ENCODE data around the gene FNDC5. TPM values are rescaled to one million over a fixed set of nuclear protein-coding genes. Genes with fewer than 3 reads are reported as not detected.

FNDC5 gene
- total and polyA plus RNA-seq, 2 of the 13 experiments (the other 11 are each of a cell fraction or from before 2014, with no cell fraction given) = 1.4 to 3.1 TPM

DNA sequence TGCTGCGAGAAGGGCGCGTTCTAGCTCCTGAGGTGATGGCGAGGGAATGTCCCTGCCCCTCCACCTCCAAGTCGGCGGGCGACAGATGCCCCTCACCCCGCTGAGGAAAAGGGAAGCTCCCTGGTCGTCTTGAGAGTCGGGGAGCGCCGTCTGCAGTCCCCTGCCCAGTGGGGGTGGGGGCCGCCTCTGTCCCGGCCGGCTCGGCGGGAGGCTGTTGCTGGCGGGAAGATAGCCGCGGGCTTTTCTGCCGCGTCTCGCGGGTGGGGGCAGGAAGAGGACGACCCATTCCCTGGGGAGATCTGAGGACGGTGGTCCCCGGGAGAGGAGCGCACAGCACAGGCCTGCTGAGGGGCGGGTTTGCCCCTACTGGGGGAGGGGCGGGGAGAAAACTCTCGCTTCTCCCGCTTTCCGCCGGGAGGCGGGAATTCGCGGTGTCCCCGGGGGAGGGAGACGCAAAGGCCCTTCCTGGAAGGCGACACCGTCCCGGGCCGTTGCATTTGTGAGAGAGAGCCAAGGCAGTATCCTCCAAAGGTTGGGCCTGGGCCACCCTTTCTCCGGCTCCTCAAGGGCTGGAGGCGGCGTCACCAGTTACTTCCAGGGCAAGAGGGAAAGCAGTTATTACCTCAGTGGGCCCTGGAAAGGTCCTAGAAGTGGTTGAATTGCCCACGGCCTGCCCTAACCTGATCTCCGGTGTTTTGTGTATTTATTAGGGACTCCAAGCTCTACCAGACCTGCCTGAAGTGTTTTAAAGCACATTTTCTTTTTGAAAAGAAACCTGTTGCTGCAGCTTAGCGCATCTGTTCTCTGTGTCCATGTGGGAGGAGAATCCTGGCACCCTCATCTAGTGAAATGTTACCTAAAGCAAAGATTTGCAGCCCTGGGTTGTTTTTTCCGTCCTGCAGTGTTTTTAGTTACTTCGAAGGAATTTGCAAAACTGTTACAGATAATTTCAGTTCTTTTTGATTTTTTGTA, 52.6 kb downstream of the FNDC5 start (continued):
- TF ChIP-seq, protein P1, sequence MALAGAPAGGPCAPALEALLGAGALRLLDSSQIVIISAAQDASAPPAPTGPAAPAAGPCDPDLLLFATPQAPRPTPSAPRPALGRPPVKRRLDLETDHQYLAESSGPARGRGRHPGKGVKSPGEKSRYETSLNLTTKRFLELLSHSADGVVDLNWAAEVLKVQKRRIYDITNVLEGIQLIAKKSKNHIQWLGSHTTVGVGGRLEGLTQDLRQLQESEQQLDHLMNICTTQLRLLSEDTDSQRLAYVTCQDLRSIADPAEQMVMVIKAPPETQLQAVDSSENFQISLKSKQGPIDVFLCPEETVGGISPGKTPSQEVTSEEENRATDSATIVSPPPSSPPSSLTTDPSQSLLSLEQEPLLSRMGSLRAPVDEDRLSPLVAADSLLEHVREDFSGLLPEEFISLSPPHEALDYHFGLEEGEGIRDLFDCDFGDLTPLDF (CRISPR knock-in tag; IDR thresholded peaks at IDR 0.05) = peak; percentile 84
- TF ChIP-seq, protein P2, sequence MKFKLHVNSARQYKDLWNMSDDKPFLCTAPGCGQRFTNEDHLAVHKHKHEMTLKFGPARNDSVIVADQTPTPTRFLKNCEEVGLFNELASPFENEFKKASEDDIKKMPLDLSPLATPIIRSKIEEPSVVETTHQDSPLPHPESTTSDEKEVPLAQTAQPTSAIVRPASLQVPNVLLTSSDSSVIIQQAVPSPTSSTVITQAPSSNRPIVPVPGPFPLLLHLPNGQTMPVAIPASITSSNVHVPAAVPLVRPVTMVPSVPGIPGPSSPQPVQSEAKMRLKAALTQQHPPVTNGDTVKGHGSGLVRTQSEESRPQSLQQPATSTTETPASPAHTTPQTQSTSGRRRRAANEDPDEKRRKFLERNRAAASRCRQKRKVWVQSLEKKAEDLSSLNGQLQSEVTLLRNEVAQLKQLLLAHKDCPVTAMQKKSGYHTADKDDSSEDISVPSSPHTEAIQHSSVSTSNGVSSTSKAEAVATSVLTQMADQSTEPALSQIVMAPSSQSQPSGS (CRISPR knock-in tag; IDR thresholded peaks at IDR 0.05) = no peak
- no peak for TF ChIP-seq SNRNP70 (IDR thresholded peaks at IDR 0.05; ENCODE audit: low read depth, low read length)
- peak; percentile 74; the same call in 1 of the 2 replicates for TF ChIP-seq ZSCAN25 (CRISPR knock-in tag; IDR thresholded peaks at IDR 0.05)
- no peak; the same call in 1 of the 2 replicates for TF ChIP-seq ZNF232 (CRISPR knock-in tag; IDR thresholded peaks at IDR 0.05; ENCODE audit: borderline replicate concordance)
- TF ChIP-seq ZNF558 (CRISPR knock-in tag; IDR thresholded peaks at IDR 0.05; ENCODE audit: borderline replicate concordance) = no peak
- no peak for TF ChIP-seq PHB2 (IDR thresholded peaks at IDR 0.05; ENCODE audit: partially characterized antibody)
- no peak for TF ChIP-seq ZNF569 (CRISPR knock-in tag; IDR thresholded peaks at IDR 0.05; ENCODE audit: borderline replicate concordance)
- TF ChIP-seq TOPORS (CRISPR knock-in tag; IDR thresholded peaks at IDR 0.05) = no peak; the same call in 1 of the 2 replicates
- no peak for TF ChIP-seq ZNF549 (CRISPR knock-in tag; IDR thresholded peaks at IDR 0.05)
- TF ChIP-seq KLF11 (CRISPR knock-in tag; IDR thresholded peaks at IDR 0.05) = no peak
- no peak for TF ChIP-seq MED8 (CRISPR knock-in tag; IDR thresholded peaks at IDR 0.05; ENCODE audit: insufficient replicate concordance)
- no peak for TF ChIP-seq TBP (CRISPR knock-in tag; IDR thresholded peaks at IDR 0.05)
- peak; percentile 70 for TF ChIP-seq PHF8 (CRISPR knock-in tag; IDR thresholded peaks at IDR 0.05)
- TF ChIP-seq AHR (CRISPR knock-in tag; IDR thresholded peaks at IDR 0.05) = 0 out of 2 replicates have a peak, but pooled peaks have one; percentile 10
- TF ChIP-seq ZNF430 (CRISPR knock-in tag; IDR thresholded peaks at IDR 0.05) = no peak; the same call in 1 of the 2 replicates
- TF ChIP-seq, protein P3, sequence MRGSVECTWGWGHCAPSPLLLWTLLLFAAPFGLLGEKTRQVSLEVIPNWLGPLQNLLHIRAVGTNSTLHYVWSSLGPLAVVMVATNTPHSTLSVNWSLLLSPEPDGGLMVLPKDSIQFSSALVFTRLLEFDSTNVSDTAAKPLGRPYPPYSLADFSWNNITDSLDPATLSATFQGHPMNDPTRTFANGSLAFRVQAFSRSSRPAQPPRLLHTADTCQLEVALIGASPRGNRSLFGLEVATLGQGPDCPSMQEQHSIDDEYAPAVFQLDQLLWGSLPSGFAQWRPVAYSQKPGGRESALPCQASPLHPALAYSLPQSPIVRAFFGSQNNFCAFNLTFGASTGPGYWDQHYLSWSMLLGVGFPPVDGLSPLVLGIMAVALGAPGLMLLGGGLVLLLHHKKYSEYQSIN (CRISPR knock-in tag; IDR thresholded peaks at IDR 0.05; ENCODE audit: borderline replicate concordance) = no peak
- TF ChIP-seq, protein P4, sequence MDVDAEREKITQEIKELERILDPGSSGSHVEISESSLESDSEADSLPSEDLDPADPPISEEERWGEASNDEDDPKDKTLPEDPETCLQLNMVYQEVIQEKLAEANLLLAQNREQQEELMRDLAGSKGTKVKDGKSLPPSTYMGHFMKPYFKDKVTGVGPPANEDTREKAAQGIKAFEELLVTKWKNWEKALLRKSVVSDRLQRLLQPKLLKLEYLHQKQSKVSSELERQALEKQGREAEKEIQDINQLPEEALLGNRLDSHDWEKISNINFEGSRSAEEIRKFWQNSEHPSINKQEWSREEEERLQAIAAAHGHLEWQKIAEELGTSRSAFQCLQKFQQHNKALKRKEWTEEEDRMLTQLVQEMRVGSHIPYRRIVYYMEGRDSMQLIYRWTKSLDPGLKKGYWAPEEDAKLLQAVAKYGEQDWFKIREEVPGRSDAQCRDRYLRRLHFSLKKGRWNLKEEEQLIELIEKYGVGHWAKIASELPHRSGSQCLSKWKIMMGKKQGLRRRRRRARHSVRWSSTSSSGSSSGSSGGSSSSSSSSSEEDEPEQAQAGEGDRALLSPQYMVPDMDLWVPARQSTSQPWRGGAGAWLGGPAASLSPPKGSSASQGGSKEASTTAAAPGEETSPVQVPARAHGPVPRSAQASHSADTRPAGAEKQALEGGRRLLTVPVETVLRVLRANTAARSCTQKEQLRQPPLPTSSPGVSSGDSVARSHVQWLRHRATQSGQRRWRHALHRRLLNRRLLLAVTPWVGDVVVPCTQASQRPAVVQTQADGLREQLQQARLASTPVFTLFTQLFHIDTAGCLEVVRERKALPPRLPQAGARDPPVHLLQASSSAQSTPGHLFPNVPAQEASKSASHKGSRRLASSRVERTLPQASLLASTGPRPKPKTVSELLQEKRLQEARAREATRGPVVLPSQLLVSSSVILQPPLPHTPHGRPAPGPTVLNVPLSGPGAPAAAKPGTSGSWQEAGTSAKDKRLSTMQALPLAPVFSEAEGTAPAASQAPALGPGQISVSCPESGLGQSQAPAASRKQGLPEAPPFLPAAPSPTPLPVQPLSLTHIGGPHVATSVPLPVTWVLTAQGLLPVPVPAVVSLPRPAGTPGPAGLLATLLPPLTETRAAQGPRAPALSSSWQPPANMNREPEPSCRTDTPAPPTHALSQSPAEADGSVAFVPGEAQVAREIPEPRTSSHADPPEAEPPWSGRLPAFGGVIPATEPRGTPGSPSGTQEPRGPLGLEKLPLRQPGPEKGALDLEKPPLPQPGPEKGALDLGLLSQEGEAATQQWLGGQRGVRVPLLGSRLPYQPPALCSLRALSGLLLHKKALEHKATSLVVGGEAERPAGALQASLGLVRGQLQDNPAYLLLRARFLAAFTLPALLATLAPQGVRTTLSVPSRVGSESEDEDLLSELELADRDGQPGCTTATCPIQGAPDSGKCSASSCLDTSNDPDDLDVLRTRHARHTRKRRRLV (CRISPR knock-in tag; IDR thresholded peaks at IDR 0.05) = no peak
- TF ChIP-seq ZKSCAN8 (CRISPR knock-in tag; IDR thresholded peaks at IDR 0.05; ENCODE audit: borderline replicate concordance) = no peak
- no peak for TF ChIP-seq ZNF251 (CRISPR knock-in tag; IDR thresholded peaks at IDR 0.05)
- TF ChIP-seq ZNF614 (CRISPR knock-in tag; IDR thresholded peaks at IDR 0.05; ENCODE audit: borderline replicate concordance) = no peak
